ENCODE results near the gene CUL2. TPM values are rescaled to one million over a fixed set of nuclear protein-coding genes. Genes with fewer than 3 reads are reported as not detected.
A peak's percentile ranks its signal among the peaks of the same experiment; 100 is the strongest.
"Not testable (repeated sequence)": the region's sequence is repeated elsewhere in the genome, so short reads cannot be mapped to it uniquely, and the experiment has no call there.

Gene CUL2
- total RNA-seq, 6 experiments from 2014 or later = 13.2 to 20.4 (median 15.9) TPM

- Histone ChIP-seq H3K4me1 (peaks cover 0 to 7% (median 1%) of the 10 kb centered on the region in 4 donors), H3K27ac (no peak overlapping the region), H3K9me3 (no peaks in the 10 kb centered on the region), H3K27me3 (no peaks in the 10 kb centered on the region), H3K4me3 (no peak overlapping the region), H3K36me3 (no peaks in the 10 kb centered on the region)
- DNase-seq = no peak
- TF ChIP-seq CTCF (IDR thresholded peaks at IDR 0.05) = no peak
- TF ChIP-seq POLR2A (IDR thresholded peaks at IDR 0.05) = no peak
- intact Hi-C loops (cut with DNase I) = no loop called here
- WGBS (ENCODE audit: insufficient coverage, low coverage, low lambda C conversion rate, missing lambda C conversion rate) = 67% methylated on average over 1 of the region's 2 CpGs
- no peak for ATAC-seq
Observed at GRCh38 chr10:34995925-34996324, 94.2 kb downstream of the CUL2 start.

GRCh38 chr10:34994565-34995142 is 95.5 kb downstream of the CUL2 start:
- TF ChIP-seq POLR2A (IDR thresholded peaks at IDR 0.05) (no peak), CTCF (IDR thresholded peaks at IDR 0.05) (peak; percentile 66 to 79 (median 72))
- no peaks in the 10 kb centered on the region for H3K27me3 ChIP-seq
- peak in 2 of 3 donors; percentile 42 to 53 for DNase-seq
- no peaks in the 10 kb centered on the region for H3K9me3 ChIP-seq
- WGBS (ENCODE audit: insufficient coverage, low coverage, low lambda C conversion rate, missing lambda C conversion rate) = 15% methylated on average over 7 of the region's 7 CpGs
- ATAC-seq = peak; percentile 89 to 96 (median 94)
- no peak overlapping the region for H3K27ac ChIP-seq
- H3K36me3 ChIP-seq = no peaks in the 10 kb centered on the region
- intact Hi-C loops (cut with DNase I) = no loop called here
- H3K4me3 ChIP-seq = no peak overlapping the region
- H3K4me1 ChIP-seq = peaks cover 0 to 7% (median 0%) of the 10 kb centered on the region in 4 donors

- no peak overlapping the region for H3K4me3 ChIP-seq
- H3K36me3 ChIP-seq = no peaks in the 10 kb centered on the region
- intact Hi-C loops (cut with DNase I) = no loop called here
- H3K4me1 ChIP-seq = peaks cover 0 to 7% (median 0%) of the 10 kb centered on the region in 4 donors
- H3K27me3 ChIP-seq = no peaks in the 10 kb centered on the region
- DNase-seq (no peak), ATAC-seq (no peak)
- no peak overlapping the region for H3K27ac ChIP-seq
- WGBS (ENCODE audit: insufficient coverage, low coverage, low lambda C conversion rate, missing lambda C conversion rate) = 86% methylated on average over 1 of the region's 1 CpG
- no peak for TF ChIP-seq POLR2A (IDR thresholded peaks at IDR 0.05)
- TF ChIP-seq CTCF (IDR thresholded peaks at IDR 0.05) = no peak
- no peaks in the 10 kb centered on the region for H3K9me3 ChIP-seq
Observed at GRCh38 chr10:34993782-34994181, 96.4 kb downstream of the CUL2 start.

- intact Hi-C loops (cut with DNase I); H3K4me3 ChIP-seq; H3K27me3 ChIP-seq; H3K9me3 ChIP-seq; H3K27ac ChIP-seq; DNase-seq; H3K4me1 ChIP-seq; H3K36me3 ChIP-seq; ATAC-seq: not testable (repeated sequence)
- 86% methylated on average over 1 of the region's 1 CpG for WGBS (ENCODE audit: insufficient coverage, low coverage, low lambda C conversion rate, missing lambda C conversion rate)
Observed at GRCh38 chr10:34991117-34991516, 99.0 kb downstream of the CUL2 start.

GRCh38 chr10:34988397-34989067 is 101.6 kb downstream of the CUL2 start:
- DNase-seq (no peak), ATAC-seq (no peak)
- H3K27ac ChIP-seq = no peak overlapping the region
- no peaks in the 10 kb centered on the region for H3K9me3 ChIP-seq
- TF ChIP-seq CTCF (IDR thresholded peaks at IDR 0.05) (no peak), POLR2A (IDR thresholded peaks at IDR 0.05) (no peak)
- H3K27me3 ChIP-seq = no peaks in the 10 kb centered on the region
- WGBS (ENCODE audit: insufficient coverage, low coverage, low lambda C conversion rate, missing lambda C conversion rate) = 92% methylated on average over 4 of the region's 8 CpGs
- intact Hi-C loops (cut with DNase I) = no loop called here
- no peaks in the 10 kb centered on the region for H3K36me3 ChIP-seq
- no peaks in the 10 kb centered on the region for H3K4me1 ChIP-seq
- no peak overlapping the region for H3K4me3 ChIP-seq

All from right lobe of liver (tissue), 6 donors.